HG03060 (cell line): ENCODE results near the gene NCKAP5.

ENCODE experiments used
- ATAC-seq: cut with Tn5 transposase; IDR thresholded peaks from one replicate; pipeline ENCODE4 v1.9.1; 2021; ENCODE audit warnings: low read depth, moderate number of reproducible peaks; ENCODE audit not compliant: unreplicated experiment

NCKAP5 gene

DNA sequence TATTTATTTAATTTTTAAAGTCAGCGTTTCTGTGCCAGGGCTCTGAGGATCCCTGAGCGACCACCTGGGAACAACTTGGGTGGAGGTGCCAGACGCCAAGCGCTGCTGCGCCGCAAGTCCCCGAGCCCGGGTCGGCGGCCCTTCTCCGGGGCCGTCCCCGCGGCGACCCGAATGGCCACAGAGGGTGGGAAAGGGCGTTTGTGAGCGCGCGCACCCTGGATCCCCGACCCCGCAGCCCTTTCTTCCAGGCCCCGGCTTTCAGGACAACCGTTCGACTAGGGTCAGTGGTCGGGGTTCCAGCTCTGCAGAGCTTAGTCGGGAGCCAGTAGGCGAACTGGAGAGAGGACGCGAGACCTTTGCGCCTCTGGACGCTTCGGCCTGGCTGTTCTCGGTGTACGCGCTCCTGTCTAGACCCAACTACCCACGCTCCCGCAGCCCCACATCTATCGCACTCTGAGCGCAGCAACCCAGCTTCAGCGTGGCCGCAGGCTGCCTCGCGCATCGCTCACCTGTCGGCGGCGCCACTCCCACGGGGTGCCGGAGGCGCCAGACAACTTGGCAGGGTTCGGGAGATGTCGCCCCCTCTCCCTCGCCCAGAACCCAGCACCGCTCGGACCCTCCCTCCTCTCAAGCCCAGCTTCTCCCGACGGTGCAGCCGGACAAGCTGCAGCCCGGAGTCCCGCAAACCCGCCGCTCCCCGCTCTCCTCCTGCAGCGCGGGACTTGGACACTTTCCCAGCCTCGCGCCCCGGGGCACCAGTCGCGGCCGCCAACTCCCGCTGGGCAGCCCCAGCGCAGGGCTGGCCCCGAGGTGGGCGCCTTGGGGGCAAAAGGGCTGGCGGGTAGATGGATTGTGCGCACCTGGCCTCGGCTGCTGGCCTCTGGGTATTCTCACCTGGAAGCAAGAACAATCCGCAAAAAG lies 899.0 kb downstream of the NCKAP5 start:
- no peak for ATAC-seq

DNA sequence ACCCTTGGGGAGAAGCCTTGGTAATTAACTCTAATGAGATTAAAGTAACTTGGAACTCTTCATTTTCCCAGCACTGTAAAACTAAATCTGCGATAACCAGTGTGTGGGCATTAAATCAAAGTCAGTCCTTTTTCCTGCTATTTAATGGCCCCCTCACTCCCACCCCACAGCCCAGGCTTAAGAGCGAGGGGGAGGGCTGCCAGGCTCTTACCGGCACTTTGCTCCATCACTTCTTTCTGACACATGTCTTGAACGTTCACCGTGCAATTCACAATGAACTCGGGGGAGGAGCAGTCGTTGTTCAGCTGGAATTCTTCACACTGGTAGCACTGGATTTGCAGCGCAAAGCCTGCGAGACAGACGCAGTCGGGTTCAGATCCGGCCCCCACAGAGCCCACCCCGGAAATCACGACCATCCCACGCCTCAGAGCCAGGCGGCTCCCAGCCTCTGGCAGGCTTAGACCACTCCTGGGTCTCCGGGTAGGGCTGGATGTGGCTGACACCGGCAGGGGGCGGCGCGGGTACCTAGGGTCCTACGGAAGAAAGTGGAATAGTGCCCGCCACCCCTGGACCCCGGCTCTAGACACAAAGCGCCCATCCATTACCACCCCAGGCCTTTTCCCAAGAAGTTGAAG lies 900.0 kb downstream of the NCKAP5 start:
- ATAC-seq: no peak

DNA sequence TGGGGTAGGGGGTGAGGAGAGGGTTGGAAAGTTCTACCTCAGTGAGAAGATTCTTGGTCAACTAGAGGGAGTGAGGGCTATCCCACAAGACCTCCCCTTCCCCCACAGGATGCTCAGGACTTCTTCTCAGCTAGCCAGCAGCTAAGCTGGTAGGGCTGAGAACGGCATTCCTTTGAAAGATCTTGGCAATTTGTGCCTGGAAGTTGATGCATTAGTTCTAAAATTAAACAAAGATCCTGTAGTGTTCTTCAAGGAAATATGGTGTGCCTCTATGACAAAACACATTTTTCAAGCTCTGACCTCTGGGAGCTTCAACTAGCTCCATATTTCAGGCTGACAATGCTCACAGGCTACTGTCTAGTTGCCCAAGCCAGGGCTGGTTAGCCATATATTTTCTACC lies 900.6 kb downstream of the NCKAP5 start:
- no peak for ATAC-seq

DNA sequence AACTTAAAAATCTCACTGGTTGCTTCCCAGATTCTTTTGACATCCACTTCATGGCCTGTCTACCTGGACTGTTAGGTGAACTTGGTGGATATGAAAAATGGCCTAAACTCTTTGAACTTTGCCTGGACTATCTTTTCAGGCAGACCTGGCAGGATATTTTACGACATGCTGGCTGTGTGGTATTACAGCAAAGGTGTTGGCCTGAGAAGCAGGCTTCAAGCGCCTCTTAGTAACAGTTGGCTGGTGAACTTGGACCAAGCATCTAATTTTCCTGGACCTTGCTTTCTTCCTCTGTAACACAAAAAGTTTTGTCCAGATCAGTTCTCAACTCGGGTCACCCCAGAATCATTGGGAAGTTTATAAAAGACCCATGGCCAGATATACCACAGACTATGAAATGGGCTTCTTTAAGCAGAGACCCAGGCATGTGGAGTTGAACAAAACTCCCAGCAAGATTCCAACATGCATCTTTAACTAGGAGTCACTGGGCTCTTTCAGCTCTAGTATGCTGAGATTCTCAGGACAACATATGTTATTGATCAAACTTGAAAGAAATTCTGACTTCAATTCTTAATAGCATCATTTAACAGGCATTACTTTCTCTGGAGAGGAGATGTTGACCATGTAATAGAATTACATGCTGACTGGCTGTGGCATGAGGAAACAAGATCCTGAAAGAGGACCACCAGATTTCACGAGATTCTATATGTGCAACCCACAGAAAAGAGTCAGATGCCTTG lies 902.7 kb downstream of the NCKAP5 start:
- ATAC-seq: no peak

DNA sequence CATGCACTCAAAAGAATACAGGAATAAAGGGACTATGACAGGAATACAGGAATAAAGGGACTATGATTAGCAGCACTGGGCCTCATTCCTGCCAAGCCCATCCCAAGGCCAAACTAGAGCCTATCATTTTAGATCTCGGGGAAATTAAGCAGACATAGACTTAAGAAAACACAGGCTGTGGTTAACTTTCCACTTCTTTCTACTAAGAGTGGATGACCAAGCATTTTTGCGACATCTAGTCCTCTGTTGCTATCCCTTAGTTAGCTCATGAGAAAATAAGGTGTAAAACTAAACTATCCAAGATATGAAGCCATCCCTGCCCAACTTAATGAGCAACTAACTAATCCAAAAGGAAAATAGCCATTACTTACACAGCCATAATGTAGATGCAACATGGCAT lies 904.2 kb downstream of the NCKAP5 start:
- ATAC-seq: no peak

DNA sequence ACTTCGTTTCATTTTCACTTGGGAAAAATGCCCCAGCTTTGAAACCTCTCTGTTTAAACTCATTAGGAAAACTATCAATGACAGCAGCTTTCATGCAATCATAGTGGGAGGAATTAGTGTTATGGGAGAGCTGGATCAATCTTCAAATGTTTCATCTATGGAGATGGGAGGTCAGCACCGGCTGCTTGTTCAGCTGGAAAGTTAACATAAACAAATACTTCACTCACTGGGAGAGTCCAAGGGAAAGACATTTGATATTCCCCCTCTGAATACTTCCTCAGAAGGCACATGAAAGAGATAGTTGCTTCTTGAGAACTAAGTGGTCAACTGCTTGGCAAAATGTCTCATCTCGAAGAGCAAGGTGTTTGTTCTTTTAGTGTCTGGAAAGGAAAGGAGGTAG lies 905.5 kb downstream of the NCKAP5 start:
- ATAC-seq: no peak

DNA sequence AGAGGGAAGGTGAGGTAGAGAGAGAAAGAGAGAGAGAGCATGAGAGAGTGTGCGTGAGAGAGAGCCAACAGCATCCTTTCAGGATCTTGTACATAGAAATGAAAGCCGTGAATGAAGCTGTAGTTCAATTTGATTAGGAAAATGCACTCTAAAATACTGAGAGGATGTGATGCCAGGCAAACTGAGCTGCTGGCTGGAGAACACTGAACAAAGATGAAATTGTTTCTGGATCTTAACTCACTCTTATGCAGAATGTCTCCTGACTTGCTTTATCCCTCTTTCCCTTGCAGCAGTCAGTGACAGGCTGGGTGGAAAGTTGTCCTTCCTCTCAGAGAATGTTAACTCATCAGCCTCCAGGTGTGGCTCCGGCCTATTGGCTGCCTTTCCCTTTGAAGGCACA lies 908.9 kb downstream of the NCKAP5 start:
- ATAC-seq: no peak

DNA sequence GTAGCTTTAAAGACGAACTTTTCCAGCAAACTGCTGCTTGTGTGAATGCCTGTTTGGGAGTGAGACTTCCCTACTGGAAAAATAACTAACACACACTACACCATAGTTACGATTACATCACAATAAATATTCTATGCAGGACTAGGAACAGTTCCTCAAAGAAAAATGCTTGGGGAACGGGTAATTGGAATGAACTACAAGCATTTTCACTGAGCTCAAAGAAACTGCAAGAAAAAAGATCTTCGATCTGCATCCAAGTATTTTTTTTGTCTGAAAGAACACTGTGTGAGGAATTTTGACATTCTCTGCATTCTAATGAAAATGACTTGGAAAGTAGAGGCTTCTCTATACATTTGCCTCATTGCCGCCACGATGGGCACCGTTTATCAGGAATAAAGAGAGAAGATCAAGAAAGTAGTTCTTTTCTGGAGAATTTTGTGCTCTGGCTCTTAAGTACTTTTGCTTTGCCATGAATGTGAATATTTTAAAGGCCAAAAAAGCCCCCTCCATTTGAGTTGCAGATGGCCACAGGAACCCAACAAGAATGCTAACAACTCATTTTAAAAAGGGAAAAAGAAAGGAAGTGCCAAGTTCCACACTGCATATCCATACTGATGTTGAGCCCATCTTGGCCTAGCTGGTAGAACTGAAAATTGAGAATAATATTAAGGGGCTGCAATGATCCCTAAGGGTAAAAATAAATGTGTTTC lies 911.8 kb downstream of the NCKAP5 start:
- no peak for ATAC-seq

DNA sequence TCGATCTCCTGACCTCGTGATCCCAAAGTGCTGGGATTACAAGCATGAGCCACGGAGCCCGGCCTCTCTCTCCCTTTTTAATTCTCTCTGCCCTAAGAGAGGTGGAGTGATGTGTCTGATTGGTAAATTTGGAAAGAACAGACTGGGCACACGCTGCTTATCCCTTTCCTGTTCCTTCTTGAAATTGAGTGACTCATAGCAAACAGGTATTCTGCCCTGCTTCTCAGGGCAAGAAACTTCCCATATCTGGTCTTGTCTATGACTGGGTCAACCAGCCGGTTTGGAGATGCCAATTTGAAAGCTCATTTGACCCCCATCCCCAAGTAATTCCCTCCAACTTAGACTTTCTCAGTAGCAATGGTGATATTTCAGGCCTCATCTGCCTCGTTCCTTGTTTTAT lies 913.3 kb downstream of the NCKAP5 start:
- ATAC-seq: no peak

DNA sequence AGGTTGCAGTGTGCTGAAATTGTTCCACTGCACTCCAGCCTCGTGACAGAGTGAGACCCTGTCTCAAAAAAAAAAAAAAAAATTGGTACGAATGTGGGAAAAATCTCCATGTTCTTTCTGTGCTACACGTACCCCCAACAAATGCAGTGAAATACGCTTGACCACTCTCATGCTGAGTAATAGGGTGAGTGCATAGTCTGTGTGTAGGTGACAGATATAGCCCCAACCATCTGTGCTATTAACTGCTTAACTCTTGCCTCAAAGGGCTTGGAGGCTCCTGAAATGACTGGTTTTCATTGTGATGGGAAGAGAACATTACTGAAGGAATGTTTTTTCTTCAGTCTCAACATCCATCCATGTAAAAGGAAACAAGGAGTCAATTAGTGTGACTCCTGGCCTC lies 913.9 kb downstream of the NCKAP5 start:
- ATAC-seq: no peak

DNA sequence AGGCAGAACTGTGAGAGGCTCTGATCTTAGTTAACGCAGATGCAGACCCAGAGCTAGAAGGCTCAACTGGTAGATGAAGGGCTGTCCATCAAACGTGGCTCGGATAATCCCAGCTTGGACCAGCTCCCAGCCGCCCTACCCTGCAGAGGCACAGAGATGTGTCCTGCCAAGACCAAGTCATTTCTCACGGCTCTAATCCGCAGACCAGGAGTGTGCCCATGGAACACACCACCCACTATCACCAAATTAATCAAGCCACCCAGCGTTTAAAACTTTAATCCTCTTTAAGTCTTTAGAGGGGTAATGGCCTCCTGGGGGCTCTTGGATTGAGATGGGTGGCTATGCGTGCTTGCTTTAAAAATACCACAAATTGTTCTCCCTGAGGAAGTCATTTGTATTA lies 915.8 kb downstream of the NCKAP5 start:
- no peak for ATAC-seq

DNA sequence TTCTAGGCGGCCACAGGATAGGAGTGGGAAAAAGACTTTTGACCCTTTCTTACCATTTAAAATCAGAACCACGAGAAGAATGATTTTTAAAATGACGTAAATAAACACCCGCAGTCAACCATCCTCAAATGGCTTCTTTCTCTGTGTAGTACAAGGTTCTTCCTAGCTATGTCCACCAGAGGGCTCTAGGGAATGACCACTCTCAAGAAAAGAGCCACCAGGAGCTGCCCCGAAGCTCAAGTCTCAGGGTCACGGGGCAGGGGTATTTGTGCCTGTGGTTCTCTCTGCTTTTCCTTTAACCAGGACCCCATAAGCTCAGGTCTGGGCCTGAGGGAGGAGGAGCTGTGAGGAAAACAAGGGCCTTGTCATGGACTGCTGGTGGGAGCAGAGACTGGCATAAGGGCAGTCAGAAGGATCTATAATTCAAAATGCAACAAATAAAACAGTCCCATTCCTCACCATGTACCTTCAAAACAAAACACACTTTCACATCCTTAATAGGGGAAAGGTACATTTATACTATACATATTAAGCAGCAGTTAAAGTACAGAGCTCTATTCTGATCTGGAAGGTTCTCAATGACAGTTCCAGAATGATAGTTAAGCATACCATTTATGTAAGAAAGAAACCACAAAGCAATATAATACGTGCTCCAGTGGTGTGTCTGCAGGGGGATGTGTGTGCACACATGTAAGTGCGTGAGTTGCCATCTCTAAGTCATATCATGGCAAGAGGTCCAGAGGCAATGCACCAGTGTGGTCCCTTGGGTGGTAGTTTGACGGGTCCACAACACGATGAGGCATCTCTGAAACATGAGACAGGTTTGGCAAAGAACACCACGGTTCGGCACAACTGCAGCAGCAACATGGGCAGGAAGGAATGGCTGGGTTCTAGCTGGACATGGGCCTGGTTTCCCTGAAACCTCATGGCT lies 916.9 kb downstream of the NCKAP5 start:
- ATAC-seq: no peak

DNA sequence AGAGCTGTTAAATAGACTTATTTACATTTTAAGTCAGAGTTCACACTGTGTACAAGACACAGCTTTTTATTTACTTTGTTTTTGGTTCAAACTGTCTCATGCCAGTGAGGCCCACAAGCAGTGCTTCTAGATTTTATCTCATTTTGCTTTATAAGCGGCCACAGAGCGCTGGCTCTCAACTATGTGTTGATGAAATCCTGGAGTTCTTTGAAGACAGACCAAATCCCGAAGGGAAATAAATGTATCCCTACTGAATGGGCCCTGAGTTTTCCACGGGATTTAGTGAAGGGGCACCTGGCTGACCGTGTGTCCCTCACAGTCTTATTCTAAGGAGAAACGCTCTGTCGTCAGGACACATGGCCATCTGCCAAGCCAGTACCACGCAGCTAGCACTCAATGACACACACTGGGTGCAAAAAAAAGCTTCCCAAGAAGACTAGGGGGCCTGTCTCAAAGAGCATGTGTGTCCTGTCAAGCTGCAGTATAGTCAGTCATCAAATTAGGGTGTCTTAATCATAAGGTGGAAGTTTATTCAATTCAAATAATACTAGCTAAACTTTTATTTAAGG lies 921.6 kb downstream of the NCKAP5 start:
- ATAC-seq: no peak

DNA sequence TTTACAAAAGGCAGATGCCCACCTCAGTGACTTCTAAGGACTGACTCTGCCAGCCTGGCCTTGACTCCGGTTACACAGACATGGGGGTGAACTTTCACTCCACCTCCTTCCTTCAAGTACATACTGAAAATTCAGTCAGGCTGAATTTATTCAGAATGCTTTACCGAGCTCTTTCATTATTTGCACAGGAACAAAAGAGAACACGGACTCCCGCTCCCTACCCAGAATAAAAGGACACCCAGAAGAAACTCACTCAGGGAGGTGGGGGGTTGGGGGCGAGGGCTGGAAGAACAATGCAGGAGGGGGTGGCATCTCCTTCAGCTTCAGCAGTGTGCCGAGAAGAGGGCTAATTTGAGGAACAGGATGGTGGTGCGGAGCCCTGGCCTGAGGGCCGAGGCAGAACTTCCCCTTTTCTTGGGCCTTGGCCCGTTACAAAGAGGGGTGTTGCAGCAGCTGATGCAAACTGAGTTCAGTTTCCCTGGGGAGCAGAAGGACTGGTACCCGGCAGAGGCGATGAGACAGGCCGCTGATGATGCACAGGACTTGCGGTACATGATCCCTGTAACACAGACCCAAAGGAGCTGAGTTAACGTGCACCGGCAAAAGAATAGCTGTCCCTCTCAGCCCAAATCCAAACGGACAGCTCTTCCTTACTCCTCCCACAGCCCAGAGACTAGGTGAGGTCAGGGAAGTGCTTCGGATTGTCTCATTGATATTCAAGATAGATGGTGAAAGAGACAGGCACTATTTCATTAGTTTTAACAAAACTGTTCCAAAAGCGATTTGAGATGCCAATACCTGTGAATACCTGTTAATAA lies 922.3 kb downstream of the NCKAP5 start:
- no peak for ATAC-seq

DNA sequence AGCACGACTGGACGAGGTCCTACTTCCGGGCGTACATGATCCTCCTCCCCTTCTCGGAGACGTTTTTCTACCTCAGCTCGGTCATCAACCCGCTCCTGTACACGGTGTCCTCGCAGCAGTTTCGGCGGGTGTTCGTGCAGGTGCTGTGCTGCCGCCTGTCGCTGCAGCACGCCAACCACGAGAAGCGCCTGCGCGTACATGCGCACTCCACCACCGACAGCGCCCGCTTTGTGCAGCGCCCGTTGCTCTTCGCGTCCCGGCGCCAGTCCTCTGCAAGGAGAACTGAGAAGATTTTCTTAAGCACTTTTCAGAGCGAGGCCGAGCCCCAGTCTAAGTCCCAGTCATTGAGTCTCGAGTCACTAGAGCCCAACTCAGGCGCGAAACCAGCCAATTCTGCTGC lies 923.1 kb downstream of the NCKAP5 start:
- no peak for ATAC-seq

DNA sequence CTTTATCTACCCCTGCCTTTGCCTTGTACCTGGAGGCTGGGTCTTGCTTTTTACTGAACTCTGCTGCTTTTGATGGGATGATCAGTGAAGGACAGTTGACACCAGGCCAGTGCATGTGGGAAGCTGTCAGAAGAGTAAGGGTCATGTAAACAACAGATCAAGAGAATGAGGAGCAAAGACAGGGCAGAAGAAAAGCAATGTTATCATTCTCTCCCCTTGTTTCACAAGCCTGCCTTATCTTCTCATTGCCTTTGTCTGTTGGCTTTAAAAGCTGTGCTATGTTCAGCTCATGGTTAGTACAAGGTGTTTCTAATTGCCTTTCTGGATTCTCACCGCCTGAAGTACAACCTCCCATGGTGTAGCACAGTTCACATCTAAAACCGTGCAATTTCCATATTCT lies 925.8 kb downstream of the NCKAP5 start:
- no peak for ATAC-seq

DNA sequence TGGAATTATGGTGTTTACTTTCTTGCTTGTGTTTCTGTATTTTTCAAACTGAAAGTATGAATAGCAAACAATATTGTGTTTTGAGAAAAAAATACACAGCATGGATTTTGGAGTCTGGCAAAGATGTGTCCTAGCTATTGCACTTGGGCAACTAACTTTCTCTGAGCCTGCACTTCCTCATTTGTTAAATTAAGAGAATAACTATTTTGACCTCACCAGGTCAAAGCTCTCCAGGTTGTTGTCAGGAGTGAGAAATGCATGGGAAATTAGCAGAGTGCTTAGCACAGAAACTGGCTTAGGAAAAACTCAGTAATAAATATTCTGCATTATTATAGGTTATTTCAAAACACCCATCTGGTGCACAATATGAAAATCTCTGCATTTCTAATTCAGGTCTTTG lies 926.4 kb downstream of the NCKAP5 start:
- no peak for ATAC-seq

DNA sequence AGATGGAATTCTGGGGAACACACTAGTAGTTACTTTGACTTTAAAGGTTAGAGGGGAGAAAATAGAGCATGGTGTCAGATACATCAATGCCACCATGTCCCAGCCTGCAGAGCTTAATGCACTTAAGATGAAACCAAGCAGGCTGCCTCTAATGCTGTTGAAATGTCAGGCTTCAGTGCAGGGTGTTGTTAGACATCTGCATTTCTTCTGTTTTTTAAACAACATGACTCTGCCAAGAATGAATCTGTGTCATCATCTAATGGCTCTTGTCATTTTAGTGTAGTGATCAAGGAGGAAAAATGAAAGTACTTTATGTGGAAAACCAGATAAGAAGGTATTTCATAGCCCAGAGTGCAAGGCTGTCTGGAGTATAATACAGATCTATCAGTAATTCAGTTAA lies 928.1 kb downstream of the NCKAP5 start:
- ATAC-seq: no peak
